WTC11 (cell line): ENCODE data around the gene BACH2. TPM values are rescaled to one million over a fixed set of nuclear protein-coding genes. Genes with fewer than 3 reads are reported as not detected.

Experiments
- ATAC-seq: fragments of 200-7000 bp; cut with Tn5 transposase; 2 replicates; pipeline ENCODE4 v1.10.0; 2021; ENCODE audit warnings: mild to moderate bottlenecking, moderate library complexity
- CTCF ChIA-PET: fragments of 300-600 bp; sonication (Branson Sonifier 250); formaldehyde crosslinking; loops from one replicate; lab custom pipeline; 2021; ENCODE audit warnings: antibody characterized with exemption; lab: Charles Lee
- POLR2A ChIA-PET: fragments of 350-600 bp; sonication (Branson Sonifier 250); formaldehyde crosslinking; loops from one replicate; lab custom pipeline; 2021; ENCODE audit warnings: antibody characterized with exemption; lab: Charles Lee
- DNase-seq: peaks from one replicate; pipeline ENCODE4 v3.0.0; 2021; ENCODE audit warnings: low spot score
- H3K27ac Mint-ChIP-seq: 2 replicates; pipeline ENCODE4 v1.8.0; 2021; ENCODE audit warnings: mixed read lengths
- H3K27me3 Mint-ChIP-seq: 2 replicates; pipeline ENCODE4 v1.8.0; 2021; ENCODE audit warnings: low read depth, mild to moderate bottlenecking, moderate library complexity, mixed read lengths
- H3K36me3 Mint-ChIP-seq: 2 replicates; pipeline ENCODE4 v1.8.0; 2021; ENCODE audit warnings: mixed read lengths
- H3K4me1 Mint-ChIP-seq: 2 replicates; pipeline ENCODE4 v1.8.0; 2022; ENCODE audit warnings: mixed read lengths
- H3K4me3 Mint-ChIP-seq: 2 replicates; pipeline ENCODE4 v1.8.0; 2021; ENCODE audit warnings: mild to moderate bottlenecking, moderate library complexity, mixed read lengths
- H3K9me3 Mint-ChIP-seq: 2 replicates; pipeline ENCODE4 v1.8.0; 2021; ENCODE audit warnings: mixed read lengths
- ATF1 ChIP-seq: sonication (generic); formaldehyde crosslinking; IDR thresholded peaks from 2 replicates; pipeline ENCODE4 v1.8.1; 2023; ENCODE audit warnings: mild to moderate bottlenecking, moderate library complexity, missing genetic modification reagents
- ATF6 ChIP-seq: sonication (generic); formaldehyde crosslinking; IDR thresholded peaks from 2 replicates; pipeline ENCODE4 v1.8.1; 2023; ENCODE audit warnings: mild to moderate bottlenecking, missing genetic modification reagents
- CDX4 ChIP-seq: fragments of 250-450 bp; sonication (Bioruptor Pico); IDR thresholded peaks from 2 replicates; pipeline ENCODE4 v1.9.0; 2021; ENCODE audit warnings: moderate library complexity, mild to moderate bottlenecking, inconsistent platforms, borderline replicate concordance
- E2F5 ChIP-seq: sonication (generic); formaldehyde crosslinking; IDR thresholded peaks from 2 replicates; pipeline ENCODE4 v1.8.1; 2022; ENCODE audit warnings: mild to moderate bottlenecking, moderate library complexity, missing genetic modification reagents
- ELF4 ChIP-seq: sonication (generic); formaldehyde crosslinking; IDR thresholded peaks from 2 replicates; pipeline ENCODE4 v1.8.1; 2022; ENCODE audit warnings: low read depth, mild to moderate bottlenecking, moderate library complexity, missing genetic modification reagents
- FOXK1 ChIP-seq: sonication (generic); formaldehyde crosslinking; IDR thresholded peaks from 2 replicates; pipeline ENCODE4 v1.8.0; 2022; ENCODE audit warnings: mild to moderate bottlenecking, moderate library complexity, missing genetic modification reagents
- GABPB1 ChIP-seq: sonication (generic); formaldehyde crosslinking; IDR thresholded peaks from 2 replicates; pipeline ENCODE4 v1.8.1; 2023; ENCODE audit warnings: mild to moderate bottlenecking, missing genetic modification reagents
- JUN ChIP-seq: sonication (generic); formaldehyde crosslinking; IDR thresholded peaks from 2 replicates; pipeline ENCODE4 v1.8.0; 2023; ENCODE audit warnings: mild to moderate bottlenecking, missing genetic modification reagents
- NFATC4 ChIP-seq: fragments of 250-450 bp; sonication (Bioruptor Pico); IDR thresholded peaks from 2 replicates; pipeline ENCODE4 v1.9.0; 2021; ENCODE audit warnings: mild to moderate bottlenecking
- NFYB ChIP-seq: sonication (generic); formaldehyde crosslinking; conservative IDR thresholded peaks from 2 replicates; pipeline ENCODE4 v1.8.0; 2022; ENCODE audit warnings: low read depth, missing genetic modification reagents
- NR1H2 ChIP-seq: sonication (generic); formaldehyde crosslinking; IDR thresholded peaks from 2 replicates; pipeline ENCODE4 v1.9.0; 2021; ENCODE audit warnings: mild to moderate bottlenecking, moderate library complexity, missing genetic modification reagents
- TEAD4 ChIP-seq: sonication (generic); formaldehyde crosslinking; IDR thresholded peaks from 2 replicates; pipeline ENCODE4 v1.8.0; 2022; ENCODE audit warnings: mild to moderate bottlenecking, missing genetic modification reagents
- TP53 ChIP-seq: sonication (generic); formaldehyde crosslinking; IDR thresholded peaks from 2 replicates; pipeline ENCODE4 v1.8.1; 2023; ENCODE audit warnings: mild to moderate bottlenecking, missing genetic modification reagents
- USF2 ChIP-seq: sonication (generic); formaldehyde crosslinking; IDR thresholded peaks from 2 replicates; pipeline ENCODE4 v1.8.1; 2023; ENCODE audit warnings: mild to moderate bottlenecking, missing genetic modification reagents, moderate library complexity
- ZNF416 ChIP-seq: fragments of 250-450 bp; sonication (Bioruptor Pico); IDR thresholded peaks from 2 replicates; pipeline ENCODE4 v1.9.0; 2021; ENCODE audit warnings: mild to moderate bottlenecking, inconsistent platforms
- total RNA-seq: library from RNA; stranded (reverse); gene quantifications from 3 replicates; pipeline ENCODE4 v1.2.3, GENCODE V29; 2021
- TF ChIP-seq, protein P1 (sequence below): sonication (generic); formaldehyde crosslinking; IDR thresholded peaks from 2 replicates; pipeline ENCODE4 v1.8.1; 2022; ENCODE audit warnings: low read depth, mild to moderate bottlenecking, moderate library complexity, missing genetic modification reagents, borderline replicate concordance
- TF ChIP-seq, protein P2 (sequence below): sonication (generic); formaldehyde crosslinking; IDR thresholded peaks from 2 replicates; pipeline ENCODE4 v1.8.0; 2022; ENCODE audit warnings: mild to moderate bottlenecking, missing genetic modification reagents
- TF ChIP-seq, protein P3 (sequence below): sonication (generic); formaldehyde crosslinking; IDR thresholded peaks from 2 replicates; pipeline ENCODE4 v1.8.0; 2023; ENCODE audit warnings: missing genetic modification reagents, mild to moderate bottlenecking, borderline replicate concordance
- TF ChIP-seq, protein P4 (sequence below): sonication (generic); formaldehyde crosslinking; IDR thresholded peaks from 2 replicates; pipeline ENCODE4 v1.8.1; 2023; ENCODE audit warnings: mild to moderate bottlenecking, missing genetic modification reagents, moderate library complexity

BACH2 gene
- total RNA-seq, 1 experiment from 2014 or later, result 5.9 TPM

DNA sequence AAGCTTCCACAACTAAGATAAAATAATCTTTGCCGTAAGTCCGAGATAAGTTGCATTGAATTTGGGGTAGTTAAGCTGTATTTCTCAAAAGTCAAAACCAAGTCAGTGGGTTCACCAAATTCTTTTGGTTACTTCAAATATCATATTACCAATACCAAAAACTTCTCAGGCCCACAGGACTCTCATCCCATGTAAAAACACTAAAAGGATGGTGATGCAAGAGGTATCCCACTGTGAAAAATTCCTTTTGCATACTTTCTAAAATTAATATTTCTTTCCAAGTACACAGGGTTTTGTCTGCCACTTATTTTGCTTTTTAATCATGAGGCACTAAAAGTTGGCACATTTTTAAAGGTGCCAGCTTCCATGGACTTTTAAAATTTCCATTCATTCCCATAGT, 251.1 kb downstream of the BACH2 start:
- Mint-ChIP-seq H3K4me1 (no peaks in the 10 kb centered on the region), H3K4me3 (no peak overlapping the region), H3K27me3 (no peaks in the 10 kb centered on the region), H3K36me3 (no peaks in the 10 kb centered on the region), H3K9me3 (no peaks in the 10 kb centered on the region), H3K27ac (no peak overlapping the region)
- TF ChIP-seq, protein P1, sequence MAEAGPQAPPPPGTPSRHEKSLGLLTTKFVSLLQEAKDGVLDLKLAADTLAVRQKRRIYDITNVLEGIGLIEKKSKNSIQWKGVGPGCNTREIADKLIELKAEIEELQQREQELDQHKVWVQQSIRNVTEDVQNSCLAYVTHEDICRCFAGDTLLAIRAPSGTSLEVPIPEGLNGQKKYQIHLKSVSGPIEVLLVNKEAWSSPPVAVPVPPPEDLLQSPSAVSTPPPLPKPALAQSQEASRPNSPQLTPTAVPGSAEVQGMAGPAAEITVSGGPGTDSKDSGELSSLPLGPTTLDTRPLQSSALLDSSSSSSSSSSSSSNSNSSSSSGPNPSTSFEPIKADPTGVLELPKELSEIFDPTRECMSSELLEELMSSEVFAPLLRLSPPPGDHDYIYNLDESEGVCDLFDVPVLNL (CRISPR knock-in tag), result no peak
- TF ChIP-seq TP53, result no peak
- ChIA-PET CTCF (no interaction called here), POLR2A (no interaction called here)
- ATAC-seq (no peak), DNase-seq (no peak)

DNA sequence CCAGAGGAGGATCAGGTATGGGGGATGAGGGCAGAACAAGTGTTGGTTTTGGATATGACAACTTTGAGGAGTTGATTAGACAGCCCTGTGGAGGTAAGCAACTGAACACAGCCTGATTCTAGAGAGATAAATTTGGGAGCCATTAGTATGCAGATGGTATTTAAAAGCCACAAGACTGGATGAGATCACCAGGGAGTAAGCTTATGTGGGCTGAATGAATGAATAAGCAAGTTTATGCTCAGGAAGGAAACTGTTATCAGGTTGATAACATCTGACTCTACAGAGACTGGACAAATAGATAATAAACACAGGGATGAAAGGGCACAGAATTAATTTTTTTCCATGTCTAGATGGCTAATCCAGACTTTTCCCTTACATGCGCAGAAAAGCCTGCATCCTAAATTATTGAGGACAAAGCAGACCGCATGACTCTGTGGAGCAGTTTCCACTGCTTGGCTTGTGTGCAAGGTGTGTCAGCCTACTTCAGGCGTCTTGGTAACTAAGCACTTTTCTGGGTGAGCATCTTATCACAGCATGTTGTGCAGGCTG, 251.7 kb downstream of the BACH2 start:
- ATAC-seq, result no peak
- no peaks in the 10 kb centered on the region for H3K9me3 Mint-ChIP-seq
- CTCF ChIA-PET, result no interaction called here
- H3K36me3 Mint-ChIP-seq, result no peaks in the 10 kb centered on the region
- no peak overlapping the region for H3K4me3 Mint-ChIP-seq
- POLR2A ChIA-PET, result no interaction called here
- TF ChIP-seq, protein P2, sequence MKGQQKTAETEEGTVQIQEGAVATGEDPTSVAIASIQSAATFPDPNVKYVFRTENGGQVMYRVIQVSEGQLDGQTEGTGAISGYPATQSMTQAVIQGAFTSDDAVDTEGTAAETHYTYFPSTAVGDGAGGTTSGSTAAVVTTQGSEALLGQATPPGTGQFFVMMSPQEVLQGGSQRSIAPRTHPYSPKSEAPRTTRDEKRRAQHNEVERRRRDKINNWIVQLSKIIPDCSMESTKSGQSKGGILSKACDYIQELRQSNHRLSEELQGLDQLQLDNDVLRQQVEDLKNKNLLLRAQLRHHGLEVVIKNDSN (CRISPR knock-in tag), result no peak
- TF ChIP-seq NFYB (no peak), FOXK1 (no peak), ELF4 (CRISPR knock-in tag) (no peak), ZNF416 (CRISPR knock-in tag) (no peak), TEAD4 (CRISPR knock-in tag) (no peak), NFATC4 (no peak), JUN (no peak), USF2 (CRISPR knock-in tag) (no peak), NR1H2 (CRISPR knock-in tag) (no peak), GABPB1 (no peak)
- TF ChIP-seq, protein P3, sequence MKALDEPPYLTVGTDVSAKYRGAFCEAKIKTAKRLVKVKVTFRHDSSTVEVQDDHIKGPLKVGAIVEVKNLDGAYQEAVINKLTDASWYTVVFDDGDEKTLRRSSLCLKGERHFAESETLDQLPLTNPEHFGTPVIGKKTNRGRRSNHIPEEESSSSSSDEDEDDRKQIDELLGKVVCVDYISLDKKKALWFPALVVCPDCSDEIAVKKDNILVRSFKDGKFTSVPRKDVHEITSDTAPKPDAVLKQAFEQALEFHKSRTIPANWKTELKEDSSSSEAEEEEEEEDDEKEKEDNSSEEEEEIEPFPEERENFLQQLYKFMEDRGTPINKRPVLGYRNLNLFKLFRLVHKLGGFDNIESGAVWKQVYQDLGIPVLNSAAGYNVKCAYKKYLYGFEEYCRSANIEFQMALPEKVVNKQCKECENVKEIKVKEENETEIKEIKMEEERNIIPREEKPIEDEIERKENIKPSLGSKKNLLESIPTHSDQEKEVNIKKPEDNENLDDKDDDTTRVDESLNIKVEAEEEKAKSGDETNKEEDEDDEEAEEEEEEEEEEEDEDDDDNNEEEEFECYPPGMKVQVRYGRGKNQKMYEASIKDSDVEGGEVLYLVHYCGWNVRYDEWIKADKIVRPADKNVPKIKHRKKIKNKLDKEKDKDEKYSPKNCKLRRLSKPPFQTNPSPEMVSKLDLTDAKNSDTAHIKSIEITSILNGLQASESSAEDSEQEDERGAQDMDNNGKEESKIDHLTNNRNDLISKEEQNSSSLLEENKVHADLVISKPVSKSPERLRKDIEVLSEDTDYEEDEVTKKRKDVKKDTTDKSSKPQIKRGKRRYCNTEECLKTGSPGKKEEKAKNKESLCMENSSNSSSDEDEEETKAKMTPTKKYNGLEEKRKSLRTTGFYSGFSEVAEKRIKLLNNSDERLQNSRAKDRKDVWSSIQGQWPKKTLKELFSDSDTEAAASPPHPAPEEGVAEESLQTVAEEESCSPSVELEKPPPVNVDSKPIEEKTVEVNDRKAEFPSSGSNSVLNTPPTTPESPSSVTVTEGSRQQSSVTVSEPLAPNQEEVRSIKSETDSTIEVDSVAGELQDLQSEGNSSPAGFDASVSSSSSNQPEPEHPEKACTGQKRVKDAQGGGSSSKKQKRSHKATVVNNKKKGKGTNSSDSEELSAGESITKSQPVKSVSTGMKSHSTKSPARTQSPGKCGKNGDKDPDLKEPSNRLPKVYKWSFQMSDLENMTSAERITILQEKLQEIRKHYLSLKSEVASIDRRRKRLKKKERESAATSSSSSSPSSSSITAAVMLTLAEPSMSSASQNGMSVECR (CRISPR knock-in tag), result no peak
- H3K27ac Mint-ChIP-seq, result no peak overlapping the region
- H3K4me1 Mint-ChIP-seq, result no peaks in the 10 kb centered on the region
- DNase-seq, result no peak
- H3K27me3 Mint-ChIP-seq, result no peaks in the 10 kb centered on the region

GRCh38 chr6:90044182-90044832, 252.3 kb downstream of the BACH2 start:
- no peaks in the 10 kb centered on the region for H3K9me3 Mint-ChIP-seq
- H3K27me3 Mint-ChIP-seq, result no peaks in the 10 kb centered on the region
- ATAC-seq (no peak), DNase-seq (no peak)
- CTCF ChIA-PET, result no interaction called here
- H3K36me3 Mint-ChIP-seq, result no peaks in the 10 kb centered on the region
- no peak overlapping the region for H3K27ac Mint-ChIP-seq
- POLR2A ChIA-PET, result no interaction called here
- H3K4me3 Mint-ChIP-seq, result no peak overlapping the region
- H3K4me1 Mint-ChIP-seq, result no peaks in the 10 kb centered on the region
- TF ChIP-seq, protein P4, sequence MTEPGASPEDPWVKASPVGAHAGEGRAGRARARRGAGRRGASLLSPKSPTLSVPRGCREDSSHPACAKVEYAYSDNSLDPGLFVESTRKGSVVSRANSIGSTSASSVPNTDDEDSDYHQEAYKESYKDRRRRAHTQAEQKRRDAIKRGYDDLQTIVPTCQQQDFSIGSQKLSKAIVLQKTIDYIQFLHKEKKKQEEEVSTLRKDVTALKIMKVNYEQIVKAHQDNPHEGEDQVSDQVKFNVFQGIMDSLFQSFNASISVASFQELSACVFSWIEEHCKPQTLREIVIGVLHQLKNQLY (CRISPR knock-in tag), result no peak
- no peak for TF ChIP-seq CDX4
- no peak for TF ChIP-seq ATF6
- no peak for TF ChIP-seq E2F5 (CRISPR knock-in tag)
- no peak for TF ChIP-seq ATF1 (CRISPR knock-in tag)
